ENCODE measurements around the gene ANK3.

ANK3 gene

DNA sequence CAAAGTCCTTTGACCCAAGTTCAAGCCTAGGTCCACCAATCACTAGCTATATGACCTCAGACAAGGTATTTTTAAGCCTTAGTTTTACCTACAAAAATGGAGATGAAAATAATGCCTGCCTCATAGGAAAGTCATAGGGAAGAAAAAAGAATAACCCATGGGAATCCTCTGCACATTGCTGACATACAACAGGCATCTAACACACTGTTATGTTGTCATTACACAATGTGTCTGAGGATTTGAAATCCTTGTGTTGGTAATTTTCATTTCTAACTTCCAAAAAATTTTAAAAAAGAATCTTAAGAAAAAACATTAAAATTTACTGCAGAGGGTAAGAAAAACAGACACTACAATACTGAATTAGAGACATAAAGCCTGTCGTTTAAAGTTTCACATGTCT lies 5.7 kb downstream of the ANK3 start:
- TF ChIP-seq, protein P1, sequence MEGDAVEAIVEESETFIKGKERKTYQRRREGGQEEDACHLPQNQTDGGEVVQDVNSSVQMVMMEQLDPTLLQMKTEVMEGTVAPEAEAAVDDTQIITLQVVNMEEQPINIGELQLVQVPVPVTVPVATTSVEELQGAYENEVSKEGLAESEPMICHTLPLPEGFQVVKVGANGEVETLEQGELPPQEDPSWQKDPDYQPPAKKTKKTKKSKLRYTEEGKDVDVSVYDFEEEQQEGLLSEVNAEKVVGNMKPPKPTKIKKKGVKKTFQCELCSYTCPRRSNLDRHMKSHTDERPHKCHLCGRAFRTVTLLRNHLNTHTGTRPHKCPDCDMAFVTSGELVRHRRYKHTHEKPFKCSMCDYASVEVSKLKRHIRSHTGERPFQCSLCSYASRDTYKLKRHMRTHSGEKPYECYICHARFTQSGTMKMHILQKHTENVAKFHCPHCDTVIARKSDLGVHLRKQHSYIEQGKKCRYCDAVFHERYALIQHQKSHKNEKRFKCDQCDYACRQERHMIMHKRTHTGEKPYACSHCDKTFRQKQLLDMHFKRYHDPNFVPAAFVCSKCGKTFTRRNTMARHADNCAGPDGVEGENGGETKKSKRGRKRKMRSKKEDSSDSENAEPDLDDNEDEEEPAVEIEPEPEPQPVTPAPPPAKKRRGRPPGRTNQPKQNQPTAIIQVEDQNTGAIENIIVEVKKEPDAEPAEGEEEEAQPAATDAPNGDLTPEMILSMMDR (IDR thresholded peaks at IDR 0.05; ENCODE audit: insufficient read depth, low read depth, low read length, missing control alignments), result no peak
- no peak for DNase-seq (ENCODE audit: low read depth)
- no peak overlapping the region for H3K4me3 ChIP-seq (ENCODE audit: low read depth, low read length)

DNA sequence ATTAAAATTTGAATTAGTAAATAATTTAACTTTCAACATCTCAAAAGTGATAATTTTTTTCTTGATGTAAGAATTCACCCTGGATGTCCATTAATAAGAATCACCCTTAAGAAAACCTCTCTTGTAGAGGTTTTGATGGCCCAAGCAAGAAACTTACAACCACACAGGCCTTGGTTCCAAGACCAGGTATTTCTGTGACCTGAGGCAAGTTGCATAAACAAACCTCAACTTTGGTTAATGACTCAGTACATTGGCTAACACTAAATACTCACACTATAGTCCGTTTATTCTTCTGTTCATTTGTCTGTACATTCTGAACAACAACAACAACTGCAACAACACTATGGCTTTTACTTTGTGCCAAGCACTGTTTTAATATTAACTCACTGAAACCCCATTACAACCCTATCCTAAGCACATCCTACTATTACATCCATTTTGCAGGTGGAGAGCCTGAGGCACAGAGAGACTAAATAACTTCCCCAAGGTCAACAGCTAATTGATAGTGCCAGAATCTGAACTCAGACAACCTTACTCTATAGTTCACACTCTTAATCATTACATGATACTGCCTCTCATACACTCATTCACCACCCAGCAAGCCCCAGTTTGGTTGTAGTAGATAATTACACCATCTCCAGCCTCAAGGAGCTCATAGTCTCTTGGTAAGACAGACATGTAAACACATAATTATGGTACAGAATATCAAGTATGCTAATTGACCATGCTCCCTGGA lies 6.6 kb downstream of the ANK3 start:
- TF ChIP-seq, protein P1 (IDR thresholded peaks at IDR 0.05; ENCODE audit: insufficient read depth, low read depth, low read length, missing control alignments), result no peak
- DNase-seq (ENCODE audit: low read depth), result no peak
- H3K4me3 ChIP-seq (ENCODE audit: low read depth, low read length), result no peak overlapping the region

DNA sequence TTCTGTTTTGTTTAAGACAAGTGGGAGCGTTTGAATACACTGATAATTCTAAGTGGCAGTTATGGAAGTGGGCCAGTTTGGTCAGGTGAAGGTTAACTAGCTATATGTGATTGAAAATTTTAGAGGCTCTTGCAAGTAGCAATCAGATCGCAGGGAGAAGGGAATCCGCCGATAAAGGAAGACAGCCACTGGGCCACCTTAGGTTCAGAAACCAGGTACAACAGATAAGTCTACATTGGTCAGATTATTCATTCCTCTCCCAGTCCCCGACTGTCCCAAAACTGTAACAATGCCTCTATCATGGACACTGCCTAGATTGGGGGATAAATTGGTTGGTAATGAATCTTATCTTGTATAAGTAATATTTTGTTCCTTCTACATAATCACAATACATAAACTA lies 8.9 kb downstream of the ANK3 start:
- no peak for DNase-seq (ENCODE audit: low read depth)
- TF ChIP-seq, protein P1 (IDR thresholded peaks at IDR 0.05; ENCODE audit: insufficient read depth, low read depth, low read length, missing control alignments), result no peak
- H3K4me3 ChIP-seq (ENCODE audit: low read depth, low read length), result no peak overlapping the region

DNA sequence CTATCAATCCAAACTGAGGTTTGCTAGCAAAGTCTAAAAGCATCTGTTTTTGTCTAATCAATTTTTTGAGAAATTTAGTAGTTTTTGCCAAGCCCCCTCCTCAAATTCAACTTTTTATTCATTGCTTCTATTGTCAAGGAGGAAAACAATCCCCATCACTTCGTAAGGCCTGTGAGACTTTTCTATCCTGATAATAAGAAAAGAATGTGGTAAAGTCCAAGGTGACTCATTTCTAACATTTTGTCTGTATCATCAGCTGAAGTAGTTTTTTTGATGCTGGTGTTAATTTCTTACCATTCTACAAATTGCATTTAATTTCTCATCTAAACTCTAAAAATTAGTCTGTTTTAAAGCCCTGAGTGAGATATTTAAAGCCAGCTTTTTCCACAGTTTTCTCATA lies 11.7 kb downstream of the ANK3 start:
- TF ChIP-seq, protein P1 (IDR thresholded peaks at IDR 0.05; ENCODE audit: insufficient read depth, low read depth, low read length, missing control alignments), result no peak
- no peak overlapping the region for H3K4me3 ChIP-seq (ENCODE audit: low read depth, low read length)
- DNase-seq (ENCODE audit: low read depth), result no peak

DNA sequence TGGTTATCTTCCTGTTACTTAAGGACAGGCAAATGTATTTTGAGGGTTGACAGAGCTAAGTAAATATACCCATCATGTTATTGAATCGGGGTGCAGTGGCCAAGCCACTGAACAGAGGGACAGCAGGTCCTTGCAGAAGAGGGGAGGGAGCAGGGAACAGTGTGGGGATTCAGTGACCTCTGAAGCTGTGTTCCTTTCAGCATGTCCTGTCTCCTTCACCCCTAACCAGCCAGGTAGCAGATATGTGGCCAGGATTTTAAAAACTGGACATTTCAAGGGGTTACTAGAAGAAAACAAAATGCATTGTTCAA lies 12.7 kb downstream of the ANK3 start:
- TF ChIP-seq, protein P1 (IDR thresholded peaks at IDR 0.05; ENCODE audit: insufficient read depth, low read depth, low read length, missing control alignments), result no peak
- no peak overlapping the region for H3K4me3 ChIP-seq (ENCODE audit: low read depth, low read length)
- DNase-seq (ENCODE audit: low read depth), result no peak

DNA sequence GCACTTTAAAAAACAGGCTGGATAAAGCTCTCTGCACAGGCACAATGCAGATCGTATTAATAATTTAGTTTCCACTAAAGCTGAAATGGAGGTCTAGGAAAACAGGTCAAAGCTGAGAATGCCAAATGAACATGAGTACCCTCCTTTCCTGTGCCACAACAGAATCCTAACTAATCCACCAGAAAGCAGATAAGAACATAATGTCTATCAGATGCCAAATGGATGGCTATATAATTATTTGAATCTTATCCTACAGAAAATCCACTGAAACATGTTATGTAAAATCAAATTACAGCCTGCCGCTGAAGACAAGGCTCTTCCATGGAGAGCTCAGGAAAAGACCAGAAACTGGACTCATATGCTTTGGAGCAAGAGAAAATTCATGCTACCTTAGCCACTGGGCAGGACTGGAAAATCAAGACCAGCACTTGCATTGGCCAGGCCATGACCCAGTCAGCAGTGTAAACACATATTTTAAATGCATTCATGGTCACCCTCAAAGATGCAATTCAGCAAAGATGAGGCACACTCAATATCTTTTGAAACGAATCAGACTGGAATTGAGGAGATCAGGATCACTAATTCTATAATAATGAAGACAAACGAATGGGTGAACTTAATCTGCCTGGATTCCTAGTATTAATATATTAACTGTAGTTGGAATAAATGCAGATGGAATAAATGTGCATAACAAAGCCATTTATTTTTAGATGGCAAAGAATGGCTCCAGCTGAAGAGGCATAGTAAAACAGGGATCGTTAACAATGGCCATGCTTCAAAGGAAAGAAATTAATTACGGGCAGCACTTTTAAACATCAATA lies 13.2 kb downstream of the ANK3 start:
- H3K4me3 ChIP-seq (ENCODE audit: low read depth, low read length), result no peak overlapping the region
- TF ChIP-seq, protein P1 (IDR thresholded peaks at IDR 0.05; ENCODE audit: insufficient read depth, low read depth, low read length, missing control alignments), result no peak
- no peak for DNase-seq (ENCODE audit: low read depth)
